ENCODE data around the gene WDFY3. TPM values are rescaled to one million over a fixed set of nuclear protein-coding genes. Genes with fewer than 3 reads are reported as not detected.

Gene WDFY3
- total and polyA plus RNA-seq, 9 of the 15 experiments (the other 6 are each of a cell fraction or from before 2014, with no cell fraction given): 0.58 to 13.5 (median 9.4) TPM

DNA sequence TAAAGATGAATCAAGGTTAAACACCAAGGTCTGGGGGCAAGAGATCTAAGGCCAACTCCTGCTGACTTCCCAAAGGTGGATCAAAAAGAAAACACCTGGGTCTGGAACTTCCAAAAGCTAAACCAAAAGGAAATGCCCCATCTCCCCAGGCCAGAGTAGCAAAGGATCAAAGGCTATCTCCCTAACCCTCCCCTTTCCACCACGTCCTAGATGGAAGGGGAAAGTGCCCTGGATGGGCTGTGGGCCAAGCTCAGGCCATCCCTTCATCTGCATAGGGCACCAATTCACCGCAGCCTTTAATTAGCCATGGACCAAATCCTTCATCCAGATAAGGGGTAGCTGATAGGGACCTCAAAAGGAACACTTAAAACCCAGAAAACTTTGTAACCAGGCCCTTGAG is 100.2 kb downstream of the WDFY3 start:
- WGBS (ENCODE audit: insufficient coverage, low coverage, missing lambda C conversion rate): 14% methylated on average over 2 of the region's 2 CpGs
- ATAC-seq (no peak), FAIRE-seq (no peak), DNase-seq (ENCODE audit: extremely low read depth in 1 of 4, low spot score in 3 of 4) (no peak)
- Histone ChIP-seq H3K27me3 (ENCODE audit: control insufficient read depth in 2 of 2, insufficient read depth in 2 of 2, low read length in 2 of 2) (no peaks in the 10 kb centered on the region), H2AFZ (ENCODE audit: low read depth, low read length) (no peak overlapping the region), H3K9me3 (replicated peaks; ENCODE audit: control insufficient read depth, insufficient read depth, low read depth, low read length) (no peaks in the 10 kb centered on the region), H3K4me3 (no peak overlapping the region), H3K9me1 (ENCODE audit: control insufficient read depth, insufficient read depth, low read length) (no peaks in the 10 kb centered on the region), H3K27ac (ENCODE audit: extremely low read depth, low read depth, low read length) (no peak overlapping the region), H3K79me2 (ENCODE audit: control insufficient read depth, insufficient read depth, low read length) (no peaks in the 10 kb centered on the region), H3K36me3 (ENCODE audit: control insufficient read depth, insufficient read depth, low read length) (no peaks in the 10 kb centered on the region), H3K4me1 (replicated peaks in 1 of 2; ENCODE audit: control insufficient read depth in 2 of 2, insufficient read depth in 2 of 2, low read length in 2 of 2) (no peaks in the 10 kb centered on the region; a peak in 2 of 5 replicates), H3K4me2 (ENCODE audit: insufficient read depth, low read length) (no peak overlapping the region), H3K9ac (ENCODE audit: insufficient read depth in 1 of 2, low read depth in 2 of 2, low read length in 2 of 2) (no peak overlapping the region), H4K20me1 (replicated peaks; ENCODE audit: control insufficient read depth, insufficient read depth, low read length) (no peaks in the 10 kb centered on the region)
- ChIA-PET POLR2A (no interaction called here), CTCF (ENCODE audit: low intra/inter-chr PET ratio) (no interaction called here)
- in situ Hi-C loops (cut with MboI) (no loop called here), intact Hi-C loops (cut with micrococcal nuclease) (no loop called here)
- TF ChIP-seq CBFA2T2 (conservative IDR thresholded peaks at IDR 0.05) (no peak), CHD2 (IDR thresholded peaks at IDR 0.05; ENCODE audit: low read depth, low read length) (no peak), ZFP1 (CRISPR knock-in tag; IDR thresholded peaks at IDR 0.05) (no peak), RAD51 (IDR thresholded peaks at IDR 0.05; ENCODE audit: borderline replicate concordance, low read depth) (no peak), L3MBTL2 (IDR thresholded peaks at IDR 0.05) (no peak), ZKSCAN1 (IDR thresholded peaks at IDR 0.05; ENCODE audit: low read depth, low read length) (no peak)
- BruUV-seq (replicated peaks): no TSS peak

DNA sequence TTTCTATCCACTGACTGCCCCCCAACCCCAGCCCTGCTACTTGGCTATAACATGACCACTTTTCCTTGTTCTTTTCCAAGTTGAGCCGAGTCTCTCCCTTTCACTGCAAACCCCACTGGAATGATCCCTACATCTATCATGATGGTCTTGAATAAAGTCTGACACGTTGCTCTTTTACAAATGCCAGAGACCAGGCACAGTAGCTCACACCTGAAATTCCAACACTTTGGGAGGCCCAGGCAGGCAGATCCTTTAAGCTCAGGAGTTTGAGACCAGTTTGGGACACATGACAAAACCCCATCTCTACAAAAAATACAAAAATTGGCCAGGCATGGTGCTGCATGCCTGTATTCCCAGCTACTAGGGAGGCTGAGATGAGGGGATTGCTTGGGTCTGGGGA is 100.9 kb downstream of the WDFY3 start:
- no peaks in the 10 kb centered on the region for H3K27me3 ChIP-seq (ENCODE audit: control insufficient read depth in 2 of 2, insufficient read depth in 2 of 2, low read length in 2 of 2)
- no peak overlapping the region for H3K4me2 ChIP-seq (ENCODE audit: insufficient read depth, low read length)
- no peaks in the 10 kb centered on the region for H3K9me1 ChIP-seq (ENCODE audit: control insufficient read depth, insufficient read depth, low read length)
- 31% methylated on average over 2 of the region's 2 CpGs for WGBS (ENCODE audit: insufficient coverage, low coverage, missing lambda C conversion rate)
- POLR2A ChIA-PET: no interaction called here
- intact Hi-C loops (cut with micrococcal nuclease): no loop called here
- no peak overlapping the region for H2AFZ ChIP-seq (ENCODE audit: low read depth, low read length)
- DNase-seq (ENCODE audit: extremely low read depth in 1 of 4, low spot score in 3 of 4) (no peak), FAIRE-seq (no peak), ATAC-seq (no peak)
- H3K79me2 ChIP-seq (ENCODE audit: control insufficient read depth, insufficient read depth, low read length): no peaks in the 10 kb centered on the region
- BruUV-seq (replicated peaks): no TSS peak
- CTCF ChIA-PET (ENCODE audit: low intra/inter-chr PET ratio): no interaction called here
- H3K4me3 ChIP-seq: no peak overlapping the region
- H4K20me1 ChIP-seq (replicated peaks; ENCODE audit: control insufficient read depth, insufficient read depth, low read length): no peaks in the 10 kb centered on the region
- TF ChIP-seq PYGO2 (tag; IDR thresholded peaks at IDR 0.05): no peak
- no peaks in the 10 kb centered on the region; a peak in 2 of 5 replicates for H3K4me1 ChIP-seq (replicated peaks in 1 of 2; ENCODE audit: control insufficient read depth in 2 of 2, insufficient read depth in 2 of 2, low read length in 2 of 2)
- in situ Hi-C loops (cut with MboI): no loop called here
- H3K36me3 ChIP-seq (ENCODE audit: control insufficient read depth, insufficient read depth, low read length): no peaks in the 10 kb centered on the region
- H3K9me3 ChIP-seq (replicated peaks; ENCODE audit: control insufficient read depth, insufficient read depth, low read depth, low read length): no peaks in the 10 kb centered on the region
- H3K9ac ChIP-seq (ENCODE audit: insufficient read depth in 1 of 2, low read depth in 2 of 2, low read length in 2 of 2): no peak overlapping the region
- no peak overlapping the region for H3K27ac ChIP-seq (ENCODE audit: extremely low read depth, low read depth, low read length)
